Myocyte (in vitro differentiated cells): ENCODE data around the gene LSM8. TPM values are rescaled to one million over a fixed set of nuclear protein-coding genes. Genes with fewer than 3 reads are reported as not detected.
A peak's percentile ranks its signal among the peaks of the same experiment; 100 is the strongest.
"Not testable (repeated sequence)": the region's sequence is repeated elsewhere in the genome, so short reads cannot be mapped to it uniquely, and the experiment has no call there.

Source experiments
- DNase-seq: peaks from one replicate; pipeline ENCODE4 v3.0.0-alpha.2; 2012; ENCODE audit warnings: low read depth
- total RNA-seq: library from RNA; depleted of rRNA; stranded (reverse); fragments of >200 nt; gene quantifications from 2 replicates; pipeline ENCODE4 v1.2.3, GENCODE V29; 2014

The LSM8 gene
- total RNA-seq, 1 donor from 2014 or later: 47.5 TPM

DNA sequence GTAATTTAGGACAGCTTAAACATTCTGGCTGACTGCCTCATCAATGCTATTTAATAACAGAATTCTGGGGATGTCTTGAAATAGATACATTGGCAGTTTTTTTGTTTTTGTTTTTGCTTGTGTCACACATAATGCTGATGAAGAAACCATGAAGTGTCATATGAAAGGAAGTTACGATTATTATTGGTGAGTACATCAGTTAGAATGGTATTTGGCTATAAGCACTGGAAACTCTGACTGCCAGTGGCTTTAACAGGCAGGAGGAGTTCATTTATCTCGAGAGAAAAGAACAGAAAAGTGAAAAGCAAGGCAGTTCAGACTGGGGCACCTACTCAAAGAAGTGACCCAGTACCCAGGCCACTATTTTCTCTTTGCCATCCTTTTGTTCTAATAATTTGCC, 18.1 kb downstream of the LSM8 start:
- DNase-seq: no peak

DNA sequence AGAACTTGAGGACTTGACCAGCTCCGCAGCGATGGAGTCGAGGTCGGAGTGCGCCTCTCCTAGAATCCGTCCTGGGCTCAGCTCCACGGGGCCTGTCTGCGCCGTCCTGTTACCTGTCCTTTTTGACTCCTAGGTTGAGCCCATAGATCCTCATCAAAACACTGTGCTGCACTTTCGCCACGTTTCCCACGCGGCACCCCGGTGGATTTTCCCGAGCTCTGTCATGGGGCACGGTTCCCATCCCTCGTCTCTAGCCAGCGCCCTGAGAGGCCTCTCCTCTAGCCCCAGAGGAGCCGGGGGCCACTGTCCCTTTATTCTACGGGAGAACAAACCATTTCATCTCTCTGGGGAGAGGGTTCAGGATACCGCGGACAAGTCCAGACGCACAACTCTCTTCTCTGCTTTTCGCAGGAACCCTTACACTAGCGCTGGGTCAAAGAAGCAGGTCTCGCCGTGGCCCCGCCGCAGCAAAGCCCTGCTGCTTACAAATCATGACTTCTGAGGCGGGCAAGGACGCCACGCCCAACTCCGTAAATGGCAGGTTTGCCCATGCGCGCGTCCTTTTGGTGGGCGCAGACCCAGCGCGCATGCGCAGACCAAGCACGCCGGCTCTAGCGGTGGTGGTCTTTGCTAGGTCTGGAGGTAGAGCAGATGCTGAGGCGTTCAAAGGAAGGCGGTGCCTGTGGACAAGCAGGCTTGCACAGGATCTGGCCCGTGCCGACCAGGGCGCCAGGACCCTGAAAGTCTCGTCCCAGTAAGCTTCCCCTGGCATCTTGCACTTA, 30.3 kb downstream of the LSM8 start:
- peak; percentile 93 for DNase-seq

DNA sequence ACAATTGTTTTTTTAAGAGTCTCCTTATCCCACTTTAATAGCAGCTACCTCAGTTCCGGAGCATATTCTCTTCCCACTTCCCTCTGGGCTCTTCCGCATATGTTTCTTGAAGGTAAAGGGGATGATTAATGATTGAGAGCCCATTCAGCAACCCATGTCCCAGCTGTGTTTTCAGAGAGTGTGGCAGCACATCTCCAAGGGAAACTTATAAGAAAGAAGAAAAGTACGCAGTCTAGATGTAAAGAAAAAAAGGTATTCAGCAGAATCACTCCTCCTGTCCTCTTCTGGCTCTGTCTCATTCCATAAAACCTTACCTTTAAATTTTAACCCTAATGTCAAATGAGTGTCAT, 30.8 kb downstream of the LSM8 start:
- DNase-seq: no peak

DNA sequence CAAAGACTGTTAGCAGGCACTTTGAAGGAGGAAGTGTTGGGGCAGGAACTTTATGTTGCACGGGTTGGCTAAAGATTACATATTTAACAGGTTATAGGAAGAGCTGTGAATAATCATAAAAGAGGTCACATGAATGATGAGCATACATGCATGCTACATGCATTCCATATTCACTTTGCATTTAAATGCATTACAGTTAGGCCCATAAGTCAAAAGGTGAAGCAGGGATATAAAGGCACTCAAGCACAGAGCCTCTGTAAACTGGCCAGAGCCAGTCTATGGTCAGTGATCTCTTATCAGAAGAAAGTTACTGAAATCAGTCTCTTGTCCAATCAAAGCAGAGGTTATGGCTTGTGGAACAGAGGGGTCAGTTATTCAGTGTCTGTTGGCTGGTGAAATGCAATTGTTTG, 33.3 kb downstream of the LSM8 start:
- DNase-seq: no peak

DNA sequence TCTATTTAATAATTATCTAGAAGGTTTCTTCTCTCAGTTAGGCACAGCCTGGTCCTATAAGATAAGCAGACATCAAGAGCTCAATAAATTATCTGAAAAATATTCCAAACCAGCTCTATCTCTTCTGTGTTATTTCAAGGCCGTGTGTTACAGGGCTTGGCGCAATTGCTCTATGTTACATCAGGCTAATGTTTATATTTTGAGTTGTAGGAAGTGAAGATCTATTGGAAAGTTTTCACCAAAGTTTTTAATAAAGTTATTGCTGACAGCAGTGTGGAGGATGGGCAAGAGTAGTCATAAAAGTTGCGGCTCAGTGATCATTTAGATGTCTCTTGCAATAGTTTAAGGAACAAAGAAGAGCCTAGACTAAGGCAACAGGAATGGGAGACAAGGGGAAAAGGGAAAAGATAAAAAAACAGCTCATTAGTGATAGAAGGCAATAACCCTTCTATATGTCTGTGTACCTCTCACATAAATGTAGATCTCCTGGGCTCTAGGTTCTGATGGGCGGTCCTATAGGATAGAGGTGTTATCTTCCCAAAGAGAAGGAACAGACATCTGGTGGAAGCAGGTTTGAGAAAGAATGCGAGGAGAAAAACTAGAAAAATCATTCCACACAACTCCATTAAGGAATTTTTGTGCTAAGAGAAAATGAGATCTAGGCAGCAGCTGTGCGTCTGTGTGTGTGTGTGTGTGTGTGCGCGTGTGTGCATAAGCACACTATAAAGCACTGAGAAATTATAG, 34.6 kb downstream of the LSM8 start:
- no peak for DNase-seq

DNA sequence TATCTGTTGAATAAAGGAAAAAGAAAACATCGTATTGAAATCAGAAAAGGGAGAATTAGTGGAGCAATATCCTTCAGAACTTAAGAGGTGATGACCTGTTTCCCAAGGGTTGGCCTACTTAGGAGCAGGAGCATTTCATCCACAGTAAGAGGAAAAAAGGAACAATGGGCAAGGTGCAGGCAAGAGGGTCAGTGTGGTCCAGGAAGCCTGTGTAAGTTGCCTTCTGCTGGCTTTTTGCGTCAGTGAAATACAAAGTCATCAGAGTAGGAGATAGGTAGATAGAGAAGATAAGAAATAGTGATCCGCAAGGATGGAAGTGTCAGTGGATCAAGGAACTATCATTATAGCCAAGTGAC, 35.2 kb downstream of the LSM8 start:
- no peak for DNase-seq

DNA sequence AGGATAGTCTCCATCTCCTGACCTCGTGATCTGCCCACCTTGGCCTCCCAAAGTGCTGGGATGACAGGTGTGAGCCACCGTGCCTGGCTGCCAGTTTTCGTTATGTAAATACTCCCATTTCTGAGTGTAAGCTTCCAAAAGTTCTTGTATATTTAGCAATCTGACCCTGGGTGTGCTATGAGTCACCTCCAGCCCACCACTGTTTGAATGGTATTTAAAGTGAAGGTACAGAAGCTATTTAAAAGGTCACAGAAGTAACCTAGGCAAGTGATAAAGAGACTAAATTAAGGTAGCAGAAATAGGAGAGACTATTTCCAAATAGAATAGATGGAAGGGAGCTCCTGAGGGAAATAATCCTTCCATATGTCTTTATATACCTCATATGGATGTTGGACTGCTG, 36.6 kb downstream of the LSM8 start:
- DNase-seq: no peak

DNA sequence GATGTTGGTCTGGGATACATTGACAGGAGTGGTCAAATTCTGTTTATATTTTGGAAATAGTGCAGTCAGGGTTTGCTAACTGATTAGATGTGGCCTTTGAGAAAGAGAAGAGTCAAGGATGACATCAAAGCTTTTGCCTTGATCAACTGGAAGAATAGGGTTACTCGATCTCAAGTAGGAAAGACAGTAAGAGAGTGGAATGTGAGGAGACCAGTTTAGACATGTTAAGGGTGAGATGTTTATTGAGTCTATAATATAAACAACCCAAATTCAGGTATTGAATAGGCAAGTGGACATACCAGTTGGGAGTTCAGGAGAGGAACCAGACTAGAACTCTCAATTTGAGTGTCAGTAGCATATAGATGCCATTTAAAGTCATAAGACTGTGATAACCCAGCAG, 38.6 kb downstream of the LSM8 start:
- no peak for DNase-seq

DNA sequence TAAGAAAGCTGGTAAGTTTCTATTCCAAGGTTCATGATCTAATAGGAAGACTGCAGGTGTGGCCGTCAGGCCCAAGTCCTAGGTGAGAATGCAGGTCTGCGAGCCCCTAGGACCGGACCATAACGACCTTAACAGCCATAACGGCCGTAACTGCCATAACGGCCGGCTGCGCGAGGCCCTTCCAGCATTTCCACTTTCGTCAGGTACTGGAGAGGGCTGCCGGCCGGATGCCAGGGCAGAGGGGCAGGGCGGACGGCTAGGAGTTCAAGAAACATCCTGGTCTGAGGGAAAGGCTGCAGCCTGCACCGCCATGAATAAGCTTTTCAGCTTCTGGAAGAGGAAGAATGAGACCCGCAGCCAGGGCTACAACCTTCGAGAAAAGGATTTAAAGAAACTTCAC, 40.6 kb downstream of the LSM8 start, which contains the start of gene ANKRD7:
Gene ANKRD7 (plus strand): TSS at position 184 of the 400 bp plus-strand sequence. CDS start 127 bp downstream, at position 311.
- DNase-seq: no peak

DNA sequence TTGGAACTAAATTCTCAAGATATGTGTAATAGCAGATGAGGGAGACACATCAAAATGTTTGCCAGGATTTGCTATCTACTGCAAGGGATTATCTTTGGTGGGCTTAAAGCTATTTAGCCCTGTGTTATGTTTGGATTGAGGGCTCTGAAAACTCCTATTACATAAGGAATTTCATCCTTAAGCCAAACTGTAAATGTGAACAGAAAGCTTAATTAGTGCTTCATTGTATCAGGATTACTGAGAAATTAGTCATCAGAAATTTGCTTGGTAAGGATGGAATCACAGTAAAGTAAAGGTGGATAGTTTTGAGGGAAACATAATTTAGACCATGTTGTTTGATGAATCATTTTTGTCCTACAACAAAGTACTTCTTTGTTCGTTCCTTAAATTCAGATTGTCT, 48.9 kb downstream of the LSM8 start:
- DNase-seq: no peak

DNA sequence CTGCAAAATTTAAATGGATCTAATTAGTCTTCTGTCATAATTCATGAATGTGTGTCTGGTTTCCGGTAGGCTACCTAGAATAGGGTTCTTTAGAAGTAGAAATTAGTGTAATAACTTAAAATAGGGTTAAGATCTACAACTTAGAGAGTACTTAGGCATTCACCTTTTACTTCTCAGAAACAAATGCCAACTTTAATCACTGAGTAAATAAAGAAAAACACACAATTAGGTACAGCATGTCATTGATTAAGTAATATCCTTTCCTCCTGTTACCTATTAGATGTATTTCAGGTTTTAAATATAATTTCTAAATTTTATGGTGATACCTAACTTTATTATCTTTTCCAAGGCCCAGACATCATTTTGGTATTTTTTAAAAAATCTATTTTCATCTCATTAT, 49.8 kb downstream of the LSM8 start:
- DNase-seq: no peak

DNA sequence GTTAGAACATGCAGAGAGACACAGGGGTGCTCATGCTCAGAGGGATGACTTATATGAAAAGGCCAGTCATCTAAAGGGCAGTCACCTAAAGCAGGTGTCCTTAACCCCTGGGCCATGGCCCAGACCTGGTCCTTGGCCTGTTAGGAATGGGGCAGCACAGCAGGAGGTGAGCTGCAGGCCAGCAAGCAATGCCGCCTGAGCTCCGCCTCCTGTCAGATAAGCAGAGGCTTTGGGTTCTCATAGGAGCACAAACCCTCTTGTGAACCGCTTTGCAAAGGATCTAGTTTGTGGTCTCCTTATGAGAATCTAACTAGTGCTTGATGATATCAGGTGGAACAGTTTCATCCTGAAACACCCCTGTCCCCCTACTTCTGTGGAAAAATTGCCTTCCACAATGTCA, 55.0 kb downstream of the LSM8 start:
- DNase-seq: no peak

DNA sequence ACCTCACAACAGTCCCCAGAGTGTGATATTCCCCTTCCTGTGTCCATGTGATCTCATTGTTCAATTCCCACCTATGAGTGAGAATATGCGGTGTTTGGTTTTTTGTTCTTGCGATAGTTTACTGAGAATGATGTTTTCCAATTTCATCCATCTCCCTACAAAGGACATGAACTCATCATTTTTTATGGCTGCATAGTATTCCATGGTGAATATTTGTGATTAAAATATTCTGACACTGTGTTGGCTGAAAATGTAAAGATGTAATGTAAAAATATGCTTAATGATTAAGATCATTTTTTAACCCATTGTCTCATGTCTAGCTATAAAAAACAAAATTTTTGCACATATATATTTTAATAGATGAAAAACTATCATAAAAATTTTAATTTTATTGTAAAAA, 56.4 kb downstream of the LSM8 start:
- DNase-seq: not testable (repeated sequence)

Other genes with a start within 250 kb of the LSM8 start
- gene ANKRD7, start 40.5 kb downstream of the LSM8 start, total RNA-seq: 2.8 and 3.4 TPM in 2 replicates